VCaP (cell line): ENCODE data around the gene UBQLN1.

Experiments
- H3K27ac ChIP-seq: fragments of 450-650 bp; 2 replicates; pipeline ENCODE4 v1.5.1; 2017
- CTCF ChIP-seq: fragments of 450-650 bp; conservative IDR thresholded peaks from 2 replicates; pipeline ENCODE4 v1.5.1; 2017; ENCODE audit warnings: mild to moderate bottlenecking, moderate library complexity

The UBQLN1 gene

GRCh38 chr9:83649515-83649914, 58.2 kb downstream of the UBQLN1 start:
- TF ChIP-seq CTCF: 0 out of 2 replicates have a peak, but pooled peaks have one; percentile 14
- no peak overlapping the region for H3K27ac ChIP-seq

DNA sequence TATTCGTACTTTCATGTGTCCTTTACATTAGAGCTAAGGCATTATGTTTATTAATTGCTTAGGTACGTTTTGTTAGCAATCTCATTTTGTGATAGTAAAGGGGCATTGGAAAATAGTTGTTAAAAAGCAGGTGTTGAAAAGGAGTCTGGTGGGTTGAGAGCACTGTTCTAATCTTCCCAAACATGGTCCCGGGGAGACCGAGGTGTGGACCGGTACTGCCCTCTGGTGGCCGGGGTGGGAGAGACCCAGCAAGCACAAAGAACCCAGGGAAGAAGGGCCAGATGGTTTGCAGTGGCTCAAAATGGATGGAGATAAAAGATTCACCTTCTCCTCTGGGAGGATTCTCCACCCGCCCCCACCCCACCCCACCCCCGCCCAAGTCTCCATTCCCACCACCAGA, 58.7 kb downstream of the UBQLN1 start:
- TF ChIP-seq CTCF: peak; percentile 83
- H3K27ac ChIP-seq: no peak overlapping the region

- H3K27ac ChIP-seq: no peak overlapping the region
- no peak for TF ChIP-seq CTCF
Observed at GRCh38 chr9:83646500-83647239, 61.1 kb downstream of the UBQLN1 start.

DNA sequence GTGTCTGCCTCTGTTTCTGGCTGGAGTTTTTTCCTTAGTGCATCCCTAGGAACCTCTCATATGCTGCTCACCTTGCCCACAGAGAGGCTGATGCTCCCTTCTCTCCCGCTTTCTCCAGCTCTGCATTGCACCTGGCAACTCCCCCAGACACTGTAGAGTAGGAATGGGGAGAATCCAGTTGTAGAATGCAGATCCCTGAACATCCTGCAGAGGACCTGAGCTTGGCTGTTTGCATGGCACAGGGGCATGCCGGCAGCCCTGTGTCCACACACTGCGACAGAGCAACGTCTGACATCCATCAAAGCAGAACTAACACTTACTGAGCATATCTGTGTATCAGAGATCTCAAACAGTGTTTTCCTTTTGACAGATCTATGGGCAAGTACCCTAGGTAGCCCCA, 65.0 kb downstream of the UBQLN1 start:
- no peak for TF ChIP-seq CTCF
- H3K27ac ChIP-seq: no peak overlapping the region

DNA sequence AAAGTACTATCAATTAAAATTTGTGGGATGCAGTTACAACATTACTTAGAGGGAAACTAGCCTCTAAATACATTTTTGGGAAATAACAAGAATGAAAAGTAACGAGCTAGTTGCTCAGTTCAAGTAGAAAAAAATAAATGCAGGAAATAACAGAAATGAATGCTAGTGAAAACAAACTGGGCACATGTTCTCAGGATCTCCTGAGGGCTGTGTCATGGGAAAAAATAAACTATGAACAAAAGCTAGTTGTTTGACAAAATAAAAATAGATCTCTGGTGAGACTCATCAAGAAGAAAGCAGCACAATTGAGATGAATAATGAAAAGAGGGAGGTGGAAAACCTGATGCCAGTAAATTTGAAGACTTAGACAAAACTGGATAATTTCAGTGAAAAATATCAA, 68.5 kb downstream of the UBQLN1 start:
- H3K27ac ChIP-seq: no peak overlapping the region
- TF ChIP-seq CTCF: no peak

DNA sequence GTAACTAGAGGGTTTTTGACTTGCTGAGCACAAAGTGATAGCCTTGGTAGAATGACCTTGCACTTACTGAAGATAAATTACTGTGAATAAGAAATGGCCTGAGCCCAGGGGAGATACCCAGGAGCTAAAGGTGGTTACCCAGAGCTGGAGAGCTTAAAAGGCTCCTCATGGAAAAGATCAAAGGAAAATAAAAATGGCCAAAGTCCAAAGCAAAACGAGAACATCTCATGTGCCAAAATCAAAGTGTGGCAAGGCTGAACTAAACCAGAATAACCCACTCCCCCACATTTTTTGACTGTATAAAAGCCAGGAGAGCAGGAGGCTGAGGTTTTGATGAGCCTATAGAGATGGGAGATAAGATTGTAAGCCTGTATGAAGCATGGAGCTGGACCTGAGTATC, 70.4 kb downstream of the UBQLN1 start:
- TF ChIP-seq CTCF: no peak
- H3K27ac ChIP-seq: peak overlapping the region; percentile 26

DNA sequence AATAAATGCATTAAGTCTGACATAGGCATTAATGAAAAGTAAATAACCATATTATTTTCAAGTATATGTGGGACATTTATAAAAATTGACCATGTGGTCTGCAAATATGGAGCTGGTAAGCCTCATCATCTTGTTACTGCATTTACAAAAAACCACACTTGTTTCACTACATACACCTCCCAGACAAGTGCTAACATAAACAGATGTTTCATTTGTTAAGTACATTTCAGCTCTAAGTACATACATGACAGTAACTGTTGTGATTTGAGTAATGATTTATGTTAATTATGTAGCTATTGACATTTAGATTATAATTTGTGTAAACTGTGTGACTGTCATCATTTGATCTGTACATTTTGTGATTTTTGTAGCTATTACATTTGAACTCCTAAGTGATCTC, 70.9 kb downstream of the UBQLN1 start:
- H3K27ac ChIP-seq: peak overlapping the region; percentile 26
- TF ChIP-seq CTCF: no peak
